ENCODE results near the gene CHRNA3. TPM values are rescaled to one million over a fixed set of nuclear protein-coding genes. Genes with fewer than 3 reads are reported as not detected.
"Not testable (repeated sequence)": the region's sequence is repeated elsewhere in the genome, so short reads cannot be mapped to it uniquely, and the experiment has no call there.

Gene CHRNA3
- total RNA-seq, 4 donors from 2014 or later, result not detected

GRCh38 chr15:78614021-78614420 is 6.8 kb downstream of the CHRNA3 start:
- 50 to 51% methylated on average over 3 of the region's 3 CpGs for WGBS, 2 donors
- Histone ChIP-seq H3K4me1 (peaks cover 0 to 6% (median 0%) of the 10 kb centered on the region in 4 donors), H3K4me3 (no peak overlapping the region), H3K27ac (no peak overlapping the region), H3K36me3 (no peaks in the 10 kb centered on the region), H3K9me3 (no peaks in the 10 kb centered on the region), H3K27me3 (peaks cover 0 to 4% of the 10 kb centered on the region in 2 donors)
- TF ChIP-seq CTCF (IDR thresholded peaks at IDR 0.05) (no peak), EP300 (IDR thresholded peaks at IDR 0.05) (no peak), POLR2A (IDR thresholded peaks at IDR 0.05) (no peak)
- no peak for DNase-seq (ENCODE audit: low spot score in 2 of 2)

DNA sequence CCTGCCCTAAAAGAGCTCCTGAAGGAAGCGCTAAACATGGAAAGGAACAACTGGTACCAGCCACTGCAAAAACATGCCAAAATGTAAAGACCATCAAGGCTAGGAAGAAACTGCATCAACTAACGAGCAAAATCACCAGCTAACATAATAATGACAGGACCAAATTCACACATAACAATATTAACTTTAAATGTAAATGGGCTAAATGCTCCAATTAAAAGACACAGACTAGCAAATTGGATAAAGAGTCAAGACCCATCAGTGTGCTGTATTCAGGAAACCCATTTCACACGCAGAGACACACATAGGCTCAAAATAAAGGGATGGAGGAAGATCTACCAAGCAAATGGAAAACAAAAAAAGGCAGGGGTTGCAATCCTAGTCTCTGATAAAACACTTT is 11.2 kb downstream of the CHRNA3 start:
- 85 to 100% methylated on average over 3 of the region's 3 CpGs for WGBS, 2 donors
- not testable (repeated sequence) for H3K9me3 ChIP-seq; H3K4me1 ChIP-seq; H3K27ac ChIP-seq; H3K36me3 ChIP-seq; H3K27me3 ChIP-seq; DNase-seq (ENCODE audit: low spot score in 2 of 2); H3K4me3 ChIP-seq

DNA sequence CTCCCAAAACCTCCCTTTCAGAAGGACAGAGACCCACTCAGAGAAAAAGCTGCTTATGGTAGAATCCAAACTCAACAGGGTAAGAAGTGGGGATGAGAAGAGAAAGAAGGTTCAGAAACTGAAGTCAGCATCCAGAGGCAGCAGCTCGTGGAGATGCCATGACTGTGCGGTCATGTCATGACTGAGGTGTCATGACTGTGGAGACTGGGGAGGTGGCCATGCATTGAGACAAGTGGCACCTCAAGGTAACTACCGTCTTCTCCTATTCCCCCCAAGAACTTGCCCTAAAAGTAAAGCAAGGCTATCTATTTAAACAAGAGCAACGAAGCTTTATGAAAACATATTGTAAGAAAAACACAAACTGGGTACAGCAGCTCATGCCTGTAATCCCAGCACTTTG is 15.1 kb downstream of the CHRNA3 start:
- Histone ChIP-seq H3K27ac (no peak overlapping the region), H3K36me3 (no peaks in the 10 kb centered on the region), H3K4me1 (no peaks in the 10 kb centered on the region), H3K9me3 (peaks cover 0 to 5% (median 0%) of the 10 kb centered on the region in 4 donors), H3K4me3 (no peak overlapping the region), H3K27me3 (no peaks in the 10 kb centered on the region)
- WGBS, 2 donors, result 86% methylated on average over 4 of the region's 4 CpGs
- TF ChIP-seq EP300 (IDR thresholded peaks at IDR 0.05), result no peak
- no peak for TF ChIP-seq POLR2A (IDR thresholded peaks at IDR 0.05)
- TF ChIP-seq CTCF (IDR thresholded peaks at IDR 0.05), result no peak
- no peak for DNase-seq (ENCODE audit: low spot score in 2 of 2)

- no peaks in the 10 kb centered on the region for H3K4me1 ChIP-seq
- TF ChIP-seq EP300 (IDR thresholded peaks at IDR 0.05) (no peak), CTCF (IDR thresholded peaks at IDR 0.05) (no peak), POLR2A (IDR thresholded peaks at IDR 0.05) (no peak)
- WGBS, 2 donors, result 91 to 92% methylated on average over 5 of the region's 5 CpGs
- H3K27me3 ChIP-seq, result no peaks in the 10 kb centered on the region
- H3K36me3 ChIP-seq, result no peaks in the 10 kb centered on the region
- no peak overlapping the region for H3K27ac ChIP-seq
- H3K9me3 ChIP-seq, result peaks cover 0 to 5% (median 0%) of the 10 kb centered on the region in 4 donors
- no peak for DNase-seq (ENCODE audit: low spot score in 2 of 2)
- H3K4me3 ChIP-seq, result no peak overlapping the region
Measured at GRCh38 chr15:78605201-78605600, 15.6 kb downstream of the CHRNA3 start.

DNA sequence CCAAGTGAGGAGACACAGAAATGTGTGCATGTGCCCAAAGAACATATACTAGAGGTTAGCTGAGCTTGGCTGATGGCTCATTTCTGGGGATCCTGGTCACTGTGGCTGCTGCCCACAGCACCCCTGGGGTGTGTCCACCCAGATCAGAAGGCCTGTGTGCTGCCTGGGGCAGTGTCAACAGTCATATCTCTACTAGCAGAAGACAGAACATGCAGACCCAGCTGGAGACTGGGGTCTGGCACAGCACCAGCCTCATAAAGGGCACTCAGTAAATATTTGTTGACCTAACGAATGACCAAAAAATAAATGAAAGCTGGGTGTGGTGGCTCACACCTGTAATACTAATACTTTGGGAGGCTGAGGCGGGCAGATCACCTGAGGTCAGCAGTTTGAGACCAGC is 16.4 kb downstream of the CHRNA3 start:
- 91 to 100% methylated on average over 2 of the region's 2 CpGs for WGBS, 2 donors
- no peaks in the 10 kb centered on the region for H3K27me3 ChIP-seq

More for the DNA sequence above, 16.4 kb downstream of the CHRNA3 start:
- no peak for DNase-seq (ENCODE audit: low spot score in 2 of 2)
- H3K4me3 ChIP-seq, result no peak overlapping the region
- H3K4me1 ChIP-seq, result no peaks in the 10 kb centered on the region
- no peak overlapping the region for H3K27ac ChIP-seq
- H3K9me3 ChIP-seq, result peaks cover 0 to 5% (median 0%) of the 10 kb centered on the region in 4 donors
- no peaks in the 10 kb centered on the region for H3K36me3 ChIP-seq
- TF ChIP-seq CTCF (IDR thresholded peaks at IDR 0.05) (no peak), POLR2A (IDR thresholded peaks at IDR 0.05) (no peak), EP300 (IDR thresholded peaks at IDR 0.05) (no peak)

All from tibial nerve (tissue), 4 donors.